NT2/D1 (cell line): ENCODE results near the gene NLRP1.

Experiments used
- SUZ12 ChIP-seq: IDR thresholded peaks from 2 replicates; pipeline ENCODE4 v1.6.1; 2011; ENCODE audit not compliant: insufficient read length, insufficient read depth; ENCODE audit errors: extremely low read depth
- YY1 ChIP-seq: IDR thresholded peaks from 2 replicates; pipeline ENCODE4 v1.6.1; 2011; ENCODE audit not compliant: insufficient read length, insufficient read depth

GRCh38 chr17:5624211-5624610 is 39.9 kb upstream of the NLRP1 start:
- no peak for TF ChIP-seq YY1
- no peak for TF ChIP-seq SUZ12
